Epidermal melanocyte (primary cell): ENCODE results near the gene RNASEH1.
A peak's percentile ranks its signal among the peaks of the same experiment; 100 is the strongest.
"Not testable (repeated sequence)": the region's sequence is repeated elsewhere in the genome, so short reads cannot be mapped to it uniquely, and the experiment has no call there.

ENCODE experiments used
- DNase-seq: peaks from one replicate; pipeline ENCODE4 v3.0.0; 2011; ENCODE audit warnings: low spot score; ENCODE audit not compliant: insufficient read length

The RNASEH1 gene

GRCh38 chr2:3520591-3520990 lies 37.5 kb downstream of the RNASEH1 start:
- no peak for DNase-seq

- peak; percentile 66 for DNase-seq
Measured at GRCh38 chr2:3519255-3520205, 38.6 kb downstream of the RNASEH1 start, which contains the start of gene ADI1. Gene ADI1 (minus strand): TSS chr2:3519531. CDS start chr2:3519487, 44 bp downstream.

- DNase-seq = peak; percentile 99
Measured at GRCh38 chr2:3518496-3519254, 39.5 kb downstream of the RNASEH1 start.

- no peak for DNase-seq
Measured at GRCh38 chr2:3517948-3518495, 40.1 kb downstream of the RNASEH1 start.

- no peak for DNase-seq
Measured at GRCh38 chr2:3516831-3517230, 41.3 kb downstream of the RNASEH1 start.

- not testable (repeated sequence) for DNase-seq
Measured at GRCh38 chr2:3515438-3515837, 42.7 kb downstream of the RNASEH1 start.

- no peak for DNase-seq
Measured at GRCh38 chr2:3513026-3513810, 44.9 kb downstream of the RNASEH1 start.

GRCh38 chr2:3512086-3512485 lies 46.0 kb downstream of the RNASEH1 start:
- no peak for DNase-seq

GRCh38 chr2:3505771-3506170 lies 52.4 kb downstream of the RNASEH1 start:
- no peak for DNase-seq

GRCh38 chr2:3504741-3505140 lies 53.4 kb downstream of the RNASEH1 start:
- DNase-seq = no peak

GRCh38 chr2:3503483-3503882 lies 54.6 kb downstream of the RNASEH1 start:
- DNase-seq = no peak

GRCh38 chr2:3503046-3503445 lies 55.1 kb downstream of the RNASEH1 start:
- DNase-seq = no peak

- no peak for DNase-seq
Measured at GRCh38 chr2:3500326-3500899, 57.7 kb downstream of the RNASEH1 start.

- no peak for DNase-seq
Measured at GRCh38 chr2:3498783-3499394, 59.2 kb downstream of the RNASEH1 start.

- not testable (repeated sequence) for DNase-seq
Measured at GRCh38 chr2:3496708-3497080, 61.4 kb downstream of the RNASEH1 start.
